ENCODE data around the gene PTH2.

- TF ChIP-seq, protein P1, sequence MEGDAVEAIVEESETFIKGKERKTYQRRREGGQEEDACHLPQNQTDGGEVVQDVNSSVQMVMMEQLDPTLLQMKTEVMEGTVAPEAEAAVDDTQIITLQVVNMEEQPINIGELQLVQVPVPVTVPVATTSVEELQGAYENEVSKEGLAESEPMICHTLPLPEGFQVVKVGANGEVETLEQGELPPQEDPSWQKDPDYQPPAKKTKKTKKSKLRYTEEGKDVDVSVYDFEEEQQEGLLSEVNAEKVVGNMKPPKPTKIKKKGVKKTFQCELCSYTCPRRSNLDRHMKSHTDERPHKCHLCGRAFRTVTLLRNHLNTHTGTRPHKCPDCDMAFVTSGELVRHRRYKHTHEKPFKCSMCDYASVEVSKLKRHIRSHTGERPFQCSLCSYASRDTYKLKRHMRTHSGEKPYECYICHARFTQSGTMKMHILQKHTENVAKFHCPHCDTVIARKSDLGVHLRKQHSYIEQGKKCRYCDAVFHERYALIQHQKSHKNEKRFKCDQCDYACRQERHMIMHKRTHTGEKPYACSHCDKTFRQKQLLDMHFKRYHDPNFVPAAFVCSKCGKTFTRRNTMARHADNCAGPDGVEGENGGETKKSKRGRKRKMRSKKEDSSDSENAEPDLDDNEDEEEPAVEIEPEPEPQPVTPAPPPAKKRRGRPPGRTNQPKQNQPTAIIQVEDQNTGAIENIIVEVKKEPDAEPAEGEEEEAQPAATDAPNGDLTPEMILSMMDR (IDR thresholded peaks at IDR 0.05; ENCODE audit: extremely low read depth in 1 of 2, insufficient read depth in 1 of 2, low read depth in 1 of 2, low read length in 2 of 2): no peak
- TF ChIP-seq POLR2A (IDR thresholded peaks at IDR 0.05; ENCODE audit: low read depth, low read length): no peak
- no peak for TF ChIP-seq MYC (IDR thresholded peaks at IDR 0.05; ENCODE audit: low read depth, low read length)
- no peak for TF ChIP-seq POLR2AphosphoS5 (IDR thresholded peaks at IDR 0.05; ENCODE audit: insufficient read depth, low read depth, low read length)
- TF ChIP-seq, protein P2, sequence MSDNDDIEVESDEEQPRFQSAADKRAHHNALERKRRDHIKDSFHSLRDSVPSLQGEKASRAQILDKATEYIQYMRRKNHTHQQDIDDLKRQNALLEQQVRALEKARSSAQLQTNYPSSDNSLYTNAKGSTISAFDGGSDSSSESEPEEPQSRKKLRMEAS (IDR thresholded peaks at IDR 0.05; ENCODE audit: insufficient read depth, insufficient read length): no peak
- TF ChIP-seq EZH2 (IDR thresholded peaks at IDR 0.05; ENCODE audit: borderline replicate concordance, low read depth, low read length, severe bottlenecking): no peak
- no peak for TF ChIP-seq GATA2 (IDR thresholded peaks at IDR 0.05; ENCODE audit: insufficient read depth, insufficient read length, low read depth, low read length)
- no peak for TF ChIP-seq FOS (IDR thresholded peaks at IDR 0.05; ENCODE audit: borderline replicate concordance, insufficient read depth, low read length)
- TF ChIP-seq JUN (IDR thresholded peaks at IDR 0.05; ENCODE audit: borderline replicate concordance, insufficient read depth, insufficient read length, low read depth): no peak
These were observed 15.7 kb downstream of the PTH2 start for GRCh38 chr19:49407482-49408015.
